ENCODE data around the gene MANEAL. TPM values are rescaled to one million over a fixed set of nuclear protein-coding genes. Genes with fewer than 3 reads are reported as not detected.

The MANEAL gene
- total RNA-seq, 1 experiment from 2014 or later, result 28.1 TPM

DNA sequence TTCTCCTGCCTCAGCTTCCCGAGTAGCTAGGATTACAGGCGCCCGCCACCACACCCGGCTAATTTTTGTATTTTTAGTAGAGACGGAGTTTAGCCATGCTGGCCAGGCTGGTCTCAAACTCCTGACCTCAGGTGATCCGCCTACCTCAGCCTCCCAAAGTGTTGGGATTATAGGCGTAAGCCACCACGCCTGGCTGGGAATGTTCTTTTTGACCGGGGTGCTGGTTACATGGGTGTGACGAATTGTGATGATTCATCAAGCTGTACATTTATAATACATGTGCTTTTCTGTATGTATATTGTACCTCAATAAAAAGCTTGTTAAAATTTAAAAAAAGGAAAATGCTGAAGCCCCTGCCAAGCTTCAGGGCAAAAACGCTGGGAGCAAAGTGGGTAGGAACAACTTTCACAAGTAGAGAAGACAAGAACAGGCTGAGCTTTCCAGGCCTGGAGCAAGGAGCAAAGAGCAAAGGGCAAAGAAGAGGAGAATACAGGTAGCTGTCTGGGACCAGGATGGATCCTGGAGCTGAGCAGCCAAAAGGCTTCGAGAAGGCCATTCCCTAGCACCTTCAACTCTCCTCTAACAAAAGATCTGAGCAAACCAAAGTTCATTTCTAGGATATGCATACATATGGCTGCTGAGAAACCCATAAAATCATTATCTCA lies 34.9 kb downstream of the MANEAL start:
- peaks cover 13% of the 10 kb centered on the region for H3K36me3 Mint-ChIP-seq (ENCODE audit: insufficient read depth, unreplicated experiment)
- H3K9me3 Mint-ChIP-seq (ENCODE audit: low read depth, unreplicated experiment), result no peaks in the 10 kb centered on the region
- H3K27me3 Mint-ChIP-seq (ENCODE audit: unreplicated experiment), result no peaks in the 10 kb centered on the region
- no peak overlapping the region for H3K4me3 Mint-ChIP-seq (ENCODE audit: low read depth, unreplicated experiment)
- intact Hi-C loops (cut with micrococcal nuclease; ENCODE audit: unreplicated experiment), result no loop called here
- DNase-seq, result no peak
- CTCF ChIA-PET, result interaction anchor here (0.8 to 1.4 kb wide), 2 partner anchors 12 to 661 kb away, joined by 3 to 5 read pairs; no protein-coding TSS in a partner anchor
- BruUV-seq (replicated peaks), result no TSS peak
- H3K27ac Mint-ChIP-seq (ENCODE audit: unreplicated experiment), result no peak overlapping the region
- no peaks in the 10 kb centered on the region for H3K4me1 Mint-ChIP-seq (ENCODE audit: low read depth, unreplicated experiment)
- TF ChIP-seq, protein P1, sequence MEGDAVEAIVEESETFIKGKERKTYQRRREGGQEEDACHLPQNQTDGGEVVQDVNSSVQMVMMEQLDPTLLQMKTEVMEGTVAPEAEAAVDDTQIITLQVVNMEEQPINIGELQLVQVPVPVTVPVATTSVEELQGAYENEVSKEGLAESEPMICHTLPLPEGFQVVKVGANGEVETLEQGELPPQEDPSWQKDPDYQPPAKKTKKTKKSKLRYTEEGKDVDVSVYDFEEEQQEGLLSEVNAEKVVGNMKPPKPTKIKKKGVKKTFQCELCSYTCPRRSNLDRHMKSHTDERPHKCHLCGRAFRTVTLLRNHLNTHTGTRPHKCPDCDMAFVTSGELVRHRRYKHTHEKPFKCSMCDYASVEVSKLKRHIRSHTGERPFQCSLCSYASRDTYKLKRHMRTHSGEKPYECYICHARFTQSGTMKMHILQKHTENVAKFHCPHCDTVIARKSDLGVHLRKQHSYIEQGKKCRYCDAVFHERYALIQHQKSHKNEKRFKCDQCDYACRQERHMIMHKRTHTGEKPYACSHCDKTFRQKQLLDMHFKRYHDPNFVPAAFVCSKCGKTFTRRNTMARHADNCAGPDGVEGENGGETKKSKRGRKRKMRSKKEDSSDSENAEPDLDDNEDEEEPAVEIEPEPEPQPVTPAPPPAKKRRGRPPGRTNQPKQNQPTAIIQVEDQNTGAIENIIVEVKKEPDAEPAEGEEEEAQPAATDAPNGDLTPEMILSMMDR (IDR thresholded peaks at IDR 0.05; ENCODE audit: unreplicated experiment), result no peak

DNA sequence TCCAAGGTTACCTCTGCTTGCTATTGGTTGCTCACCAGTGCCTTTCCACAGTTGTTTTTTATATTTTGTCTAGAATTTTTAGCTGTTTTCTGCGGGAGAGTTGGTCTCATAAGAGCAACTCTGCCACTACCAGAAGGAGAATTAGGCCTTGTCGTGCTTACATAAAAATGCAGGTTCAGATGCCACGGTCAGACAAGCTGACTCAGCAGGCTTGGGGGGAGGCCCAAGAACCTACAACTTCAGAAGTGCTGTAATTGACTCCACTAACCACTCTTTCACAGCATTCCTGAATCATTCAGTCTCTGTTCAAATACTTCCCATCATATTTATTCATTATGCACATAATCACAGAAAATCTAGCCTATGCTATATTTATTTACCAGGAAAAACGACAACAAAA lies 37.5 kb downstream of the MANEAL start:
- no peak overlapping the region for H3K27ac Mint-ChIP-seq (ENCODE audit: unreplicated experiment)
- intact Hi-C loops (cut with micrococcal nuclease; ENCODE audit: unreplicated experiment), result no loop called here
- CTCF ChIA-PET, result interaction anchor here (0.6 kb wide), 1 partner anchor 146 kb away, joined by 4 read pairs; no protein-coding TSS in a partner anchor
- no peak for DNase-seq
- no peaks in the 10 kb centered on the region for H3K9me3 Mint-ChIP-seq (ENCODE audit: low read depth, unreplicated experiment)
- BruUV-seq (replicated peaks), result no TSS peak
- no peaks in the 10 kb centered on the region for H3K27me3 Mint-ChIP-seq (ENCODE audit: unreplicated experiment)
- peaks cover 14% of the 10 kb centered on the region for H3K36me3 Mint-ChIP-seq (ENCODE audit: insufficient read depth, unreplicated experiment)
- no peak overlapping the region for H3K4me3 Mint-ChIP-seq (ENCODE audit: low read depth, unreplicated experiment)
- TF ChIP-seq, protein P1 (IDR thresholded peaks at IDR 0.05; ENCODE audit: unreplicated experiment), result no peak
- no peaks in the 10 kb centered on the region for H3K4me1 Mint-ChIP-seq (ENCODE audit: low read depth, unreplicated experiment)

DNA sequence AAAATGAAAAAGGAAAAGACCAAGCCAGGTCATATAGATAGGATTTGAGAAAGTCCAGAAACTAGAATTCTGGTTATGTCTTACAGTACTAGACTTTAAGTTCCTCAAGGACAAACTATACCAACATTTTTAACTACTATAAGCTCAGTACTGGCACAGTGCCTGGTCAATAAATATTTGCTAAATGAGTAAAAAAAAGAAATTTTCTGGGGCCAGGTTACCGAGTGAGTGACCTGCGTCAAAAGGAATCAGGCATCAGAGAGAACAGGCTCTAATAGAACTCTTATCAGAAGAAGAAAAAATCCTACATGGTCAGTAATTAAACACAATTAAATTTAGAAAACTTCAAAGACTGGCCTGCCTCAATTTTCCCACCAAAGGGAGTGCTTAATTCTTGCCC lies 38.2 kb downstream of the MANEAL start:
- Mint-ChIP-seq H3K27me3 (ENCODE audit: unreplicated experiment) (no peaks in the 10 kb centered on the region), H3K4me1 (ENCODE audit: low read depth, unreplicated experiment) (no peaks in the 10 kb centered on the region), H3K9me3 (ENCODE audit: low read depth, unreplicated experiment) (no peaks in the 10 kb centered on the region), H3K27ac (ENCODE audit: unreplicated experiment) (no peak overlapping the region), H3K4me3 (ENCODE audit: low read depth, unreplicated experiment) (no peak overlapping the region), H3K36me3 (ENCODE audit: insufficient read depth, unreplicated experiment) (peaks cover 14% of the 10 kb centered on the region)
- CTCF ChIA-PET, result no interaction called here
- no peak for DNase-seq
- intact Hi-C loops (cut with micrococcal nuclease; ENCODE audit: unreplicated experiment), result no loop called here
- no TSS peak for BruUV-seq (replicated peaks)
- TF ChIP-seq, protein P1 (IDR thresholded peaks at IDR 0.05; ENCODE audit: unreplicated experiment), result no peak

DNA sequence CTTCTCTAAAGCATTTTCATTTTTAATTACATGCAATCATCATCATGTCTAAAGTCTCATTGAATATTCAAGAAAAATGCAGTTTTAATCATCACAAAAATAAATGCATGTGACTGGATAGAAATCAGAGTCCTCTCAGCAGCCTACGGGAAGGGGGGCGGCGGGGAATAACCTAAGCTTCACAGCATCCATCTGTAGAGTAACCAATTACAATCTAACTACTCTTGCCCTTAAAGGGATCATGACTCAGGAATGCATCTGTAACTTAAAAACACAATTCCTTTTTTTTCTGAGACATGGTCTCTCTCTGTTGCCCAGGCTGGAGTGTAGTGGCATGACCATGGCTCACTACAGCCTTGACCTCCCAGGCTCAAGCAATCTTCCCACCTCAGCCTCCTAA lies 43.1 kb downstream of the MANEAL start:
- BruUV-seq (replicated peaks), result no TSS peak
- CTCF ChIA-PET, result no interaction called here
- Mint-ChIP-seq H3K36me3 (ENCODE audit: insufficient read depth, unreplicated experiment) (peaks cover 26% of the 10 kb centered on the region), H3K9me3 (ENCODE audit: low read depth, unreplicated experiment) (no peaks in the 10 kb centered on the region), H3K27ac (ENCODE audit: unreplicated experiment) (no peak overlapping the region), H3K27me3 (ENCODE audit: unreplicated experiment) (no peaks in the 10 kb centered on the region), H3K4me3 (ENCODE audit: low read depth, unreplicated experiment) (no peak overlapping the region), H3K4me1 (ENCODE audit: low read depth, unreplicated experiment) (no peaks in the 10 kb centered on the region)
- TF ChIP-seq, protein P1 (IDR thresholded peaks at IDR 0.05; ENCODE audit: unreplicated experiment), result no peak
- no peak for DNase-seq
- intact Hi-C loops (cut with micrococcal nuclease; ENCODE audit: unreplicated experiment), result no loop called here
